DND-41 (cell line): ENCODE measurements around the gene SEMA4B.

Experiments
- ATAC-seq: fragments of 200-7000 bp; cut with Tn5 transposase; 3 replicates; pipeline ENCODE4 v1.9.1; 2021; ENCODE audit warnings: low read depth; ENCODE audit not compliant: insufficient read depth
- DNase-seq: peaks from one replicate; pipeline ENCODE4 v3.0.0-alpha.2; 2020
- H2AFZ ChIP-seq: 2 replicates; pipeline ENCODE4 v1.6.0; 2012; ENCODE audit warnings: low read depth, low read length
- H3K27ac ChIP-seq: 2 replicates; pipeline ENCODE4 v1.5.1; 2012; ENCODE audit warnings: low read length, inconsistent platforms
- H3K27me3 ChIP-seq: fragments of 200-600 bp; sonication (generic); 2 replicates; pipeline ENCODE4 v1.6.0; 2012; ENCODE audit warnings: low read length, mild to moderate bottlenecking, inconsistent platforms; ENCODE audit not compliant: insufficient read depth, poor library complexity
- H3K36me3 ChIP-seq: 2 replicates; pipeline ENCODE4 v1.5.1; 2012; ENCODE audit warnings: low read length, inconsistent platforms; ENCODE audit not compliant: insufficient read depth
- H3K4me1 ChIP-seq: 2 replicates; pipeline ENCODE4 v1.5.1; 2012; ENCODE audit warnings: mild to moderate bottlenecking, low read length; ENCODE audit not compliant: insufficient read depth
- H3K4me2 ChIP-seq: 2 replicates; pipeline ENCODE4 v1.6.0; 2012; ENCODE audit warnings: mild to moderate bottlenecking, moderate library complexity, low read length, inconsistent platforms; ENCODE audit not compliant: insufficient read depth
- H3K4me3 ChIP-seq, 2 experiments: fragments of 200-600 bp in 1 of 2; shearing (Covaris generic) in 1 of 2; 2 replicates each; pipeline ENCODE4 v1.5.1; 2012 to 2016; ENCODE audit warnings: inconsistent platforms in 2 of 2, low read length in 2 of 2, mild to moderate bottlenecking in 2 of 2, low read depth in 1 of 2, moderate library complexity in 1 of 2
- H3K79me2 ChIP-seq: 2 replicates; pipeline ENCODE4 v1.6.0; 2012; ENCODE audit warnings: low read length, inconsistent platforms; ENCODE audit not compliant: insufficient read depth
- H3K9ac ChIP-seq: 2 replicates; pipeline ENCODE4 v1.6.0; 2012; ENCODE audit warnings: low read depth, mild to moderate bottlenecking, inconsistent platforms, low read length, moderate library complexity
- H3K9me3 ChIP-seq: 2 replicates; pipeline ENCODE4 v1.5.1; 2012; ENCODE audit warnings: low read length, moderate library complexity, mild to moderate bottlenecking, inconsistent platforms; ENCODE audit not compliant: insufficient read depth, severe bottlenecking
- H4K20me1 ChIP-seq: 2 replicates; pipeline ENCODE4 v1.6.0; 2012; ENCODE audit warnings: low read length; ENCODE audit not compliant: insufficient read depth
- CTCF ChIP-seq: IDR thresholded peaks from 2 replicates; pipeline ENCODE4 v1.5.1; 2012; ENCODE audit warnings: borderline replicate concordance, low read length, moderate library complexity, mild to moderate bottlenecking; ENCODE audit not compliant: poor library complexity, severe bottlenecking; ENCODE audit errors: extremely low read depth
- EZH2 ChIP-seq: IDR thresholded peaks from 3 replicates; pipeline ENCODE4 v1.6.1; 2012; ENCODE audit warnings: borderline replicate concordance, low read depth, mild to moderate bottlenecking, moderate library complexity, low read length, inconsistent platforms; ENCODE audit not compliant: severe bottlenecking

SEMA4B gene

GRCh38 chr15:90232941-90233386 is 31.8 kb downstream of the SEMA4B start:
- H3K79me2 ChIP-seq, result peaks cover 6% of the 10 kb centered on the region
- H2AFZ ChIP-seq, result peak overlapping the region; percentile 49
- DNase-seq (peak; percentile 11), ATAC-seq (no peak)
- H3K4me2 ChIP-seq, result peak overlapping the region; percentile 91
- peaks cover 26% of the 10 kb centered on the region for H3K36me3 ChIP-seq
- H3K4me1 ChIP-seq, result peaks cover 32% of the 10 kb centered on the region
- H3K27ac ChIP-seq, result peak overlapping the region; percentile 59
- H3K9me3 ChIP-seq, result no peaks in the 10 kb centered on the region
- H3K9ac ChIP-seq, result peak overlapping the region; percentile 72
- TF ChIP-seq CTCF (no peak), EZH2 (no peak)
- H4K20me1 ChIP-seq, result no peaks in the 10 kb centered on the region; the same call in 1 of the 2 replicates
- H3K4me3 ChIP-seq, result peak overlapping the region; percentile 40 to 83; a peak in 3 of 4 replicates
- H3K27me3 ChIP-seq, result no peaks in the 10 kb centered on the region

GRCh38 chr15:90233387-90234095 is 32.4 kb downstream of the SEMA4B start, which contains the start of gene CIB1:
Gene CIB1 (minus strand): TSS chr15:90233941. CDS start chr15:90233885, 56 bp downstream.
- H3K4me1 ChIP-seq, result peaks cover 32% of the 10 kb centered on the region
- peak within 1 kb of the TSS; percentile 90 for H2AFZ ChIP-seq
- no peaks in the 10 kb centered on the region for H3K9me3 ChIP-seq
- H3K27ac ChIP-seq, result peak within 1 kb of the TSS; percentile 70
- TF ChIP-seq CTCF (peak; percentile 30), EZH2 (no peak)
- peak within 1 kb of the TSS; percentile 91 for H3K4me2 ChIP-seq
- peak within 1 kb of the TSS; percentile 40 to 83; a peak in 3 of 4 replicates for H3K4me3 ChIP-seq
- H3K27me3 ChIP-seq, result no peaks in the 10 kb centered on the region
- DNase-seq (peak; percentile 95), ATAC-seq (peak; percentile 87)
- H3K36me3 ChIP-seq, result peaks cover 30% of the 10 kb centered on the region
- H4K20me1 ChIP-seq, result no peaks in the 10 kb centered on the region; the same call in 1 of the 2 replicates
- H3K79me2 ChIP-seq, result peaks cover 6% of the 10 kb centered on the region
- peak within 1 kb of the TSS; percentile 72 for H3K9ac ChIP-seq

DNA sequence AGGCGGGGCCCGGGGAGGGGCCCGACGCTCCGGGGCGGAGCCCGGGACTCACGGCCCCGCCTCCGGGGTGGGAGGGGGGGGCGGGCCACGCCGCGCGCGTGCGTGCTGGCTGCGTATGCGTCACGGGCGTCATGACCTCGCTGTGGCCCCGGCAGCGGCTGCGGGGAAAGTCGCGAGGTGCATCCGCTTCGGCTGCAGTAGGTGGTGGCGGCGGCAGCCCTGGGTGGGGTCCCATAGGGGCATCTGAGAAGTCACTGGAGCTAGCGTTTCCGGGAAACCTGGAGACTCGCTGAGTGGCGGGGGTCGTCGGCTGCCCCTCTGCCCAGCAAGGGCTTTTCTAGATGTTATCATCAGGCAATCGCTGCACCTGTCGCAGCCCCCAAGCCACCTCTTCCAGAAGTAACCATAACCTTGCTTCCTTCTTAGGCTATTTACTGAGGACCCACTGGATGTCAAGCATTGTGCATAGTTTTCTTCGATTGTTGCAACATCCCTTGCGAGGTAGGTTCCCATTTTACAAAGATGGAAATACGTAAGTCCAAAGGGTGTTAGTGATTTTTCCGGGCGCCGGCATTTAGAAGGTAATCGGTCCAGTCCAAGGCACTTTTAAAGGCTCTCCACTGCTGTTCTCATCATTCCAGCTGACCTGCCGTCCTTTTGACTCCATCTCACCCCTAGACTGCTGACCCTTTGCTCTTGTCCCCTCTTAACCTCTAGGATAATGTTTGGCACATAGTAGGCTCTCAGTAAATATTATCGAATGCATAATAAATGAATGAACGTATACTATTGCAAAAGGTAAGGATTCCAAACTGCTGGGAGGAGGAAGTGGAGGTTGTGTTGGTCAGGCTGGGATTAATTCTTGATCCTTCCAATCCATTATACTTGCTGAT is 33.2 kb downstream of the SEMA4B start, which contains the start of gene GDPGP1:
Gene GDPGP1, plus strand, starts transcription at position 114 of the 893 bp plus-strand sequence. CDS start 6,700 bp downstream, outside the sequence.
- peak; percentile 72 for ATAC-seq
- peak within 1 kb of the TSS; percentile 40 to 83; a peak in 3 of 4 replicates for H3K4me3 ChIP-seq
- DNase-seq, result no peak
- H3K4me2 ChIP-seq, result peak within 1 kb of the TSS; percentile 91
- peaks cover 32% of the 10 kb centered on the region for H3K4me1 ChIP-seq
- H4K20me1 ChIP-seq, result no peaks in the 10 kb centered on the region; the same call in 1 of the 2 replicates
- peak within 1 kb of the TSS; percentile 70 for H3K27ac ChIP-seq
- peaks cover 29% of the 10 kb centered on the region for H3K36me3 ChIP-seq
- H3K9me3 ChIP-seq, result no peaks in the 10 kb centered on the region
- peaks cover 6% of the 10 kb centered on the region for H3K79me2 ChIP-seq
- peak within 1 kb of the TSS; percentile 90 for H2AFZ ChIP-seq
- TF ChIP-seq EZH2 (no peak), CTCF (no peak)
- H3K27me3 ChIP-seq, result no peaks in the 10 kb centered on the region
- H3K9ac ChIP-seq, result peak within 1 kb of the TSS; percentile 72
